Activated T-cell treated with anti-CD3 and anti-CD28 coated beads for 48 hours (primary cell): ENCODE measurements around the gene KRTAP9-3.
"Not testable (repeated sequence)": the region's sequence is repeated elsewhere in the genome, so short reads cannot be mapped to it uniquely, and the experiment has no call there.

Experiments used
- DNase-seq: peaks from one replicate; pipeline ENCODE4 v3.0.0-alpha.2; 2020; ENCODE audit warnings: low read depth

Gene KRTAP9-3, protein sequence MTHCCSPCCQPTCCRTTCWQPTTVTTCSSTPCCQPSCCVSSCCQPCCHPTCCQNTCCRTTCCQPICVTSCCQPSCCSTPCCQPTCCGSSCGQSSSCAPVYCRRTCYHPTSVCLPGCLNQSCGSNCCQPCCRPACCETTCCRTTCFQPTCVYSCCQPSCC

DNA sequence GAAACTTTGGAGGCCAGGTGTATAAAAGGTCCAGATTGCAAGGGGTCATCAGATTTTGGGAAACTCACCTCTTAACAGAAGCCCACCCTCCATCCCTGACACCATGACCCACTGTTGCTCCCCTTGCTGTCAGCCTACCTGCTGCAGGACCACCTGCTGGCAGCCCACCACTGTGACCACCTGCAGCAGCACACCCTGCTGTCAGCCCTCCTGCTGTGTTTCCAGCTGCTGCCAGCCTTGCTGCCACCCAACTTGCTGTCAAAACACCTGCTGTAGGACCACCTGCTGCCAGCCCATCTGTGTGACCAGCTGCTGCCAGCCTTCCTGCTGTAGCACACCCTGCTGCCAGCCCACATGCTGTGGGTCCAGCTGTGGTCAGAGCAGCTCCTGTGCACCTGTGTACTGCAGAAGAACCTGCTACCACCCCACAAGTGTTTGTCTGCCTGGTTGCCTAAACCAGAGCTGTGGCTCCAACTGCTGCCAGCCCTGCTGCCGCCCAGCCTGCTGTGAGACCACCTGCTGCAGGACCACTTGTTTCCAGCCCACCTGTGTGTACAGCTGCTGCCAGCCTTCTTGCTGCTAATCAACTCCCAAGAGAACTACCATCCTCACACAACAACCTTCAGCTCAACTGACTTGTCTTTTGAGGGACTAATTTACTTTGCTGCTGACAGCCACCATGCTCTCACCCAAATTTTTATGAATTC, at the start of gene KRTAP9-3:
Gene KRTAP9-3, plus strand, starts transcription at position 51 of the 707 bp plus-strand sequence. Its CDS starts 53 bp downstream, at position 104.
- DNase-seq = not testable (repeated sequence)

GRCh38 chr17:41184480-41184961, 47.7 kb upstream of the KRTAP9-3 start, which contains the start of gene KRTAP4-1:
Gene KRTAP4-1, minus strand, starts transcription at chr17:41184911. Its CDS starts 57 bp downstream, at chr17:41184854.
- no peak for DNase-seq

- no peak for DNase-seq
Measured at GRCh38 chr17:41185001-41185400, 47.2 kb upstream of the KRTAP9-3 start.

- DNase-seq = no peak
Measured at GRCh38 chr17:41186872-41187271, 45.4 kb upstream of the KRTAP9-3 start.

DNA sequence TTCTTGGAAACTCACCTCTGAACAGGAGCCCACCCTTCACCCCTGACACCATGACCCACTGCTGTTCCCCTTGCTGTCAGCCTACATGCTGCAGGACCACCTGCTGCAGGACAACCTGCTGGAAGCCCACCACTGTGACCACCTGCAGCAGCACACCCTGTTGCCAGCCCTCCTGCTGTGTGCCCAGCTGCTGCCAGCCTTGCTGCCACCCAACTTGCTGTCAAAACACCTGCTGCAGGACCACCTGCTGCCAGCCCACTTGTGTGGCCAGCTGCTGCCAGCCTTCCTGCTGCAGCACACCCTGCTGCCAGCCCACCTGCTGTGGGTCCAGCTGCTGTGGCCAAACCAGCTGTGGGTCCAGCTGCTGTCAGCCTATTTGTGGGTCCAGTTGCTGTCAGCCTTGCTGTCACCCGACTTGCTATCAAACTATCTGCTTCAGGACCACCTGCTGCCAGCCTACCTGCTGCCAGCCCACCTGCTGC, 42.4 kb upstream of the KRTAP9-3 start, which contains the start of gene KRTAP9-1:
Gene KRTAP9-1, plus strand, starts transcription at position 51 of the 482 bp plus-strand sequence. Its CDS starts 0 bp downstream, at position 51.
- DNase-seq = not testable (repeated sequence)

DNA sequence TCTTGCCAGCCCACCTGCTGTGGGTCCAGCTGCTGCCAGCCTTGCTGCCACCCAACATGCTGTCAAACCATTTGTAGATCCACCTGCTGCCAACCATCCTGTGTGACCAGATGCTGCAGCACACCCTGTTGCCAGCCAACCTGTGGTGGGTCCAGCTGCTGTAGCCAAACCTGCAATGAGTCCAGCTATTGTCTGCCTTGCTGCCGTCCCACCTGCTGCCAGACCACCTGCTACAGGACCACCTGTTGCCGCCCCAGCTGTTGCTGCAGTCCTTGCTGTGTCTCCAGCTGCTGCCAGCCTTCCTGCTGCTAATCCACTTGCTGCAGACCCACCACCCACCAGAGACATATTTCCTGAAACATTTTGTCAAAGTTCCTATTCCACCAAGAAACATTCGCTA, 41.9 kb upstream of the KRTAP9-3 start:
- no peak for DNase-seq

DNA sequence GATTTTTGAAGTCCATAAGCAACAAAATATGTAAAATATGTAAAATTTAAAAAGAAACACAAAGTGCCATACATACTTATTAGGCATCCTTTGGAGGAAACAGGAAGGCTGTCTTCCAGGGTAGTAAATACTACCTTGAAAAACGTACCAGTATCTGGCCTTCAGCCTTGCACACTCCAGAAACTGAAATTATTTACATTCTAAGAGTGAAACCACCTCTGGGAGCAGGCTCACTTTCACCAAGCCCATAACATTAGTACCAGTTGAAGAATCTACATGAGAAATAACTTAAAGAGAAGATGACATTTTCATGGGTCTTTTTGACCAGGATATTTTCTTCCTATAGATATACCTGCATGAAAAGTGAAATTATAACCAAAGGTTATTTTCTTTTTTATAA, 36.2 kb upstream of the KRTAP9-3 start:
- no peak for DNase-seq

GRCh38 chr17:41199421-41200078, 32.7 kb upstream of the KRTAP9-3 start:
- no peak for DNase-seq

DNA sequence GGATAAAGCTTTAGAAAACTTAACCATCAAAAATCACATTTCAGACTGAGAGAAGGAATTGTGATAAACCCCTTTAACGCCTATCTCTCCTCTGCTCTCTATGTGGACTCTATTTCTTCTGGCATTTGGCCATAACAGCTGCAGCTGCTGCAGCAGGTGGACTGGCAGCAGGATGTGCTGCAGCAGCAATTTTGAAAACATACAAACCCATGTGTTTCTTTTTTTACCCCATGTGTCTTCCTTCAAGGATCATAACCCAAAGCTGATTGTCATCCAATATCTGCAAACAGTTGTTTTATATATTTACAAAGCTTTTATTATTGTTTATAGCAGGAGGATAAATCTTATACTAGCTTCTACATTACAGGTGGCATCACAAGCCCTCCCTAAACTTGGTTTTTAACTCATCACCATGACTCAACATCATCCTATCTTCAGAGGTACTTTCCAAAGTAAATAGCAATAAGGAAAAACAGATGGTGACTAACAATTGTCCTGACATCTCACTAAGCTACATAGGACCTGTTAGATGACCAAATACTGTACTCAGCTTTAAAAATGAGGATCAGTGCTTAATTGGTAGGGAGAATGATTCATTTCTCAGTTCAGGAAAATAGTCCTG, 20.3 kb upstream of the KRTAP9-3 start:
- DNase-seq = no peak

GRCh38 chr17:41212524-41213169, 19.6 kb upstream of the KRTAP9-3 start:
- DNase-seq = no peak

DNA sequence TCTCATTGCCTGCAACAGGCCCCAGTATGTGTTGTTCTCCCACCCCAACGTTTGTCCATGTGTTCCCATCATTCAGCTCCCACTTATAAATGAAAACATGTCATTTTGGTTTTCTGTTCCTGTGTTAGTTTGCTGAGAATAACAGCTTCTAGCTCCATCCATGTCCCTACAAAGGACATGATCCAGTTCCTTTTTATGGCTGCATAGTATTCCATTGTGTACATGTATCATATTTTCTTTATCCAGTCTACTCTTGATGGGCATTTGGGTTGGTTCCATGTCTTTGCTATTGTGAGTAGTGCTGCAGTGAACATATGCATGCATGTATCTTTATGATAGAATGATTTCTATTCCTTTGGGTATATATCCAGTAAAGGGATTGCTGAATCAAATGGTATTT, 16.6 kb upstream of the KRTAP9-3 start:
- no peak for DNase-seq

DNA sequence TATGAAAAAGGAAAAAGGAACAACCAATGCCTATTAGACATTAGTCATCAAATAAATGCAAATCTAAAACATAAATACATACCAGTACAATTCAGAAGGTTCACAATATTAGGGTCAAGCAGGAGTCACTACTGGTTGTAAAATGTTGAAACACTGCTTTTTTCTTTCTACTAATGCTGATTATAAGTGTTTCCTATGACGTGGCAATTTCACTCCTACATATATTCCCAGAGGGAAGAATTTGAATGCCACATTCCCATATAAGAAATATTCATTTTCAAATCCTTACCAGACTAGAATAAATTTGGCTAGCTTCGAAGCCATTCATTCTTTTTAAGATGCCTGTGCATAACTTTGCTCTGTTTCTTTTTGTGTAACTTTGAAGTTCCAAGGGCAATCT, 8.4 kb upstream of the KRTAP9-3 start:
- no peak for DNase-seq

- DNase-seq = no peak
Measured at GRCh38 chr17:41226051-41226450, 6.2 kb upstream of the KRTAP9-3 start.

DNA sequence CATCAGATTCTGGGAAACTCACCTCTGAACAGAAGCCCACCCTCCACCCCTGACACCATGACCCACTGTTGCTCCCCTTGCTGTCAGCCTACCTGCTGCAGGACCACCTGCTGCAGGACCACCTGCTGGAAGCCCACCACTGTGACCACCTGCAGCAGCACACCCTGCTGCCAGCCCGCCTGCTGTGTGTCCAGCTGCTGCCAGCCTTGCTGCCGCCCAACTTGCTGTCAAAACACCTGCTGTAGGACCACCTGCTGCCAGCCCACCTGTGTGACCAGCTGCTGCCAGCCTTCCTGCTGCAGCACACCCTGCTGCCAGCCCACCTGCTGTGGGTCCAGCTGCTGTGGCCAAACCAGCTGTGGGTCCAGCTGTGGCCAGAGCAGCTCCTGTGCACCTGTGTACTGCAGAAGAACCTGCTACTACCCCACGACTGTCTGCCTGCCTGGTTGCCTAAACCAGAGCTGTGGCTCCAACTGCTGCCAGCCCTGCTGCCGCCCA, 5.6 kb upstream of the KRTAP9-3 start, which contains the start of gene KRTAP9-2:
Gene KRTAP9-2, plus strand, starts transcription at position 51 of the 498 bp plus-strand sequence. Its CDS starts 7 bp downstream, at position 58.
- not testable (repeated sequence) for DNase-seq

- no peak for DNase-seq
Measured at GRCh38 chr17:41230094-41230493, 2.2 kb upstream of the KRTAP9-3 start.

- DNase-seq = no peak
Measured at GRCh38 chr17:41231731-41232130, 518 bp upstream of the KRTAP9-3 start.

- DNase-seq = not testable (repeated sequence)
Measured at GRCh38 chr17:41237116-41237515, 4.9 kb downstream of the KRTAP9-3 start.

GRCh38 chr17:41237949-41238437, 5.7 kb downstream of the KRTAP9-3 start, which contains the start of gene KRTAP9-8:
Gene KRTAP9-8, plus strand, starts transcription at chr17:41237999. Its CDS starts 53 bp downstream, at chr17:41238052.
- not testable (repeated sequence) for DNase-seq

DNA sequence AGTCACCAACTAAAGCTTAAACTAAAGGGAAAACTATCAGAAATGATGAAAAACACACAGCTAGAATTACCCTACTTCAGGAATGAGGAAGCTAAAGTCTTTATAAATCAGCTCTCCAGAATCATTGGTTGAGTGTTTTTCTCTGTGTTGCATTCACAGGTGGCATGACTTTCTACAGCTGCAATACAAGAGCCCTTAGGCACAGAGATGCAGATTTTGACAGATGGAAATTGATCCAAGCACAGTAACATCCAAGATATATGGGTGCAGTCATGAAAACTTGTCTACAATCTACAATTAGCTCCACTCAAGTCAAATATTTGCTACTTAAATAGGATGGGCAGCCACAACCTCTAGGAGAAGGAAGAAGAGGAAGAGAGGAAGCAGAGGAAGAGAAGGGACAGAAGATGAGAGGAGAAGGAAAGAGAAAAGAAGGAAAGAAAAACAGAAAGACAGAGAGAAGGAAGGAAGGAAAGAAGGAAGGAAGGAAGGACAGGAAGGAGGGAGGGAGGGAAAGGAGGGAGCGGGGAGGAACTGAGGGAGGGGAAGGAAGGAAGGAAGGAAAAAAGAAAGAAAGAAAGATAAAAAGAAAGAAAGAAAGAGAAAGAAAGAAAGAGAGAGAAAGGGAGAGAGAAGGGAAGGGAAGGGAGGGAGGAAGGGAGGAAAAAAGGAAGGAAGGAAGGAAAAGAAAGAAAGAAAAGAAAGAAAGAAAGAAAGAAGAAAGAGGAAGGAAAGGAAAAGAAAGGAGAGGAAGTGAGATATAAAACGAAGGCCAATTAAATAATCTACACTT, 14.9 kb downstream of the KRTAP9-3 start:
- not testable (repeated sequence) for DNase-seq

DNA sequence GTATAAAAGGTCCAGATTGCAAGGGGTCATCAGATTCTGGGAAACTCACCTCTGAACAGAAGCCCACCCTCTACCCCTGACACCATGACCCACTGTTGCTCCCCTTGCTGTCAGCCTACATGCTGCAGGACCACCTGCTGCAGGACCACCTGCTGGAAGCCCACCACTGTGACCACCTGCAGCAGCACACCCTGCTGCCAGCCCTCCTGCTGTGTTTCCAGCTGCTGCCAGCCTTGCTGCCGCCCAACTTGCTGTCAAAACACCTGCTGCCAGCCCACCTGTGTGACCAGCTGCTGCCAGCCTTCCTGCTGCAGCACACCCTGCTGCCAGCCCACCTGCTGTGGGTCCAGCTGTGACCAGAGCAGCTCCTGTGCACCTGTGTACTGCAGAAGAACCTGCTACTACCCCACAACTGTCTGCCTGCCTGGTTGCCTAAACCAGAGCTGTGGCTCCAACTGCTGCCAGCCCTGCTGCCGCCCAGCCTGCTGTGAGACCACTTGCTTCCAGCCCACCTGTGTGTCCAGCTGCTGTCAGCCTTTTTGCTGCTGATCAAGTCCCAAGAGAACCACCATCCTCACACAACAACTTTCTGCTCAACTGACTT, 17.5 kb downstream of the KRTAP9-3 start, which contains the start of gene KRTAP9-4:
Gene KRTAP9-4, plus strand, starts transcription at position 51 of the 604 bp plus-strand sequence. Its CDS starts 34 bp downstream, at position 85.
- not testable (repeated sequence) for DNase-seq
